Activated CD8-positive, alpha-beta memory T cell treated with anti-CD3 and anti-CD28 coated beads, Interleukin-2, amount 50 U/mL, for 4 hours (primary cell): Measurements from ENCODE around the gene MSANTD1.

Source experiments
- DNase-seq: peaks from one replicate; pipeline ENCODE4 v3.0.0-alpha.2; 2020

The MSANTD1 gene

DNA sequence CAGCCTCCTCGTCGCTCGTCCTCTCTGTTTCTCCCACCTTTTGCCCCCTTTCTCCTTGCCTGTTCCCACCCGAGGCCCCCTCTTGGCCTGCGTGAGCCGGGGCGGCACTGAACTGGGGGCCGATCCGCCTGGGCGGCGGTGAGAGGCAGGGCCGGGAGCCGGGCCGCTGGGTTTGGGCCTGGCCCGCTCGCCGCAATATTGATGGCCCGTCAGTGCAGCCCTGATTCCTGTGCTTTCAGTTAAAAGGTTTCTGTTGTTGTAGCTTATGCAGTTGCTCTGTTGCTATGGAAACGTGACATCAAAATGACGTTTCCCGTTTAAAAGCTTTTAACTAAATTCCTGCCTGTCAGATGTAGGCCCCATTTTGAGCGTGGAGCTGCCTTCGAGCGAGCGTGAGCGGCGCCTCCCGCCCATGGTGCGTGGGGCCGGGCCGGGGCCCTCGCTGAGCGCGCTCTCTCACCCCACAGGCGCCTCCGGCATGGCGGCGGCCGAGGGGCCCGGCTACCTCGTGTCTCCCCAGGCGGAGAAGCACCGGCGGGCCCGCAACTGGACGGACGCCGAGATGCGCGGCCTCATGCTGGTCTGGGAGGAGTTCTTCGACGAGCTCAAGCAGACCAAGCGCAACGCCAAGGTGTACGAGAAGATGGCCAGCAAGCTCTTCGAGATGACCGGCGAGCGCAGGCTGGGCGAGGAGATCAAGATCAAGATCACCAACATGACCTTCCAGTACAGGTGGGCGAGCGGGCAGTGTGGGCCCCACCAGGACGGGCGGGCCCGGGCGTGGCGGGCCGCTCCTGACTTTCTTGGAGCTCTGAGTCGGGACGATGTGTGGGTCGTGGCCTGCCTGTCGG is at the start of gene MSANTD1:
TSS of gene MSANTD1 (plus strand) at position 349 of the 851 bp plus-strand sequence. CDS start at position 413, 64 bp downstream.
- no peak for DNase-seq

- DNase-seq: no peak
These were observed 49.1 kb upstream of the MSANTD1 start for GRCh38 chr4:3199653-3200422.

- DNase-seq: no peak
These were observed 48.4 kb upstream of the MSANTD1 start for GRCh38 chr4:3200423-3201090.

GRCh38 chr4:3201718-3202702 is 46.9 kb upstream of the MSANTD1 start:
- DNase-seq: peak; percentile 53

DNA sequence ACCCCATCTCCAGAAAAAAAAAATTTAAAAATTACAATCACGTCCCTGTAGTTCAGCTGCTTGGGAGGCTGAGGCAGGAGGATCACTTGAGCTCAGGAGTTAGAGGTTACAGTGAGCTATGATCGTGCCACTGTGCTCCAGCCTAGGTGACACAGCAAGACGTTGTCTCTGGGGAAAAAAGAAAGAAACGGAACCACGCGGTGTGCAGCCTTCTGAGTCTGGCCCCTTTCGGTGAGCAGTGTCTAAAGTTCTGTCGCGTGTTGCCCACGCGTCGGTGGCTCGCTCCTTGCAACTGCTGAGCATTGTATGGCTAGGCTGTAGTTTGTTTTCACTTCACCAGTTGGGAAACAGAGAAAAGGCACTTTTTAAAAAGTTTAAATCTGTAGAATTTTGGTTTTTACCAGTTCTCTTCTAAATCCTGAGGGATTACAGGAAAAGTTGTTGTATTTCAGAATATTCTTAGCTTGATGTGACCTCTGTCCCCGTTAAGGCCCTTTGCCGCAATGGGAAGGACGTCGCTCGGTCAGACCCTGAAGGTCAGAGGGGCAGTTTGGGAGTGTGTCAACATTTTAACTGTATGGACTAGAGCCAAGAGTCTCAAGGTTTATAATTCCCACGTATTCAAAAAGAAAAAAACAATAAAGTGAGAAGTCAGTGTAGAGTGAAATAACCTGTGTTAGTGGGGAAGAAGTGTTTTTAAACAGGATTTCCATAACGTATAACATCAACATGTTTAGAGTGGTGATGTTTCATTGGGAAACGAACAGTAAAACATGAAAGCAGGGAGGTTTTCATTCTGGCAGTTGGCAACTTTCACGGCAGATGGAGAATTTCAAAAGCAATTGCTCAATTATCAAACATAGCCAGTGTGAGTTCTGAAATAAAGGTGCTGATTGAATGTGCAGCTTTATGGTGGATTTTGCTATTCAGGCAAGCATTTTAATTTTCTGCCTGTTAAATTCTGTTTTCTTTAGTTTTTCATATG is 45.8 kb upstream of the MSANTD1 start:
- DNase-seq: peak; percentile 39

DNA sequence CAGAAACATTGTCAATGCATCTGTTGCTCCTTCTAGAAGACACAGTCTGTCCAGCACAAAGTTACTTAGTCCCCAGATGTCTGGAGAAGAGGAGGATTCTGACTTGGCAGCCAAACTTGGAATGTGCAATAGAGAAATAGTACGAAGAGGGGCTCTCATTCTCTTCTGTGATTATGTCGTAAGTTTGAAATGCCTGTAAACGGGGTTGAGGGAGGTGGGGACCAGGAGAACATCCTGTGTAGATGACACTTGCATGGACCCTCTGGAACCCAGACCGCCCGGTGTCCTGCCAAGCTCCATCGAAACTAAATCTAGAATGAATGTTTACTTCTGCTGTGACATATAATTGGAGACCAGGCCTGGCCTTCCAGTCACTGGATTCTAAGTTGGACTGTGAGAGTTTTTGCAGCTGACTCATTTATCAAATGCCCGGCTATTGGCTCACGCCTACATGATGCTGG is 45.0 kb upstream of the MSANTD1 start:
- DNase-seq: no peak

- no peak for DNase-seq
These were observed 43.0 kb upstream of the MSANTD1 start for GRCh38 chr4:3205995-3206394.

GRCh38 chr4:3206439-3207100 is 42.4 kb upstream of the MSANTD1 start:
- no peak for DNase-seq

DNA sequence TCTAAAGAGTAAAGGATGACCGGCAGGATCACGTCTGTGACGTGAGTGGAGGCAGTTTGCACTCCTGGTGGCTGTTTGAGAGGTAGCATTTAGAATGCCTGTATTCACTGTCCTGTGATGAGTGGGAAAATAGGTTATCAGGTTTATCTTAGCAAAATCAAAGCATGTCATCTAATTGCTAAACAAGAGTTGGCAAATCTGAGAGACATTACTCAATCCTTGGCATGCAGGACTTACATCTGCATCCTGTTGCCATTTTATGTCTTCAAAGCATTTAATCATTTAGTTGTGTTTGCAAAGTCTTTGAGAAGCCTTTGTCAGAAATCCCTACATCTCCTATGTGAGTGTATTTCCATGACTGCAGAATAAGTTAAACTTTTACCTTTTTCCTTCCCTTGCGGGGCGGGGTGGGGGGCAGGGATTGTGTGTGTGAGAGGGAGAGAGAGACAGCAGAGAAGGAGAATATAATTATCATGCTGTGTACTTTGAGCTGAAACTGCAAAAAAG is 41.4 kb upstream of the MSANTD1 start:
- no peak for DNase-seq

- no peak for DNase-seq
These were observed 40.1 kb upstream of the MSANTD1 start for GRCh38 chr4:3208826-3209225.

DNA sequence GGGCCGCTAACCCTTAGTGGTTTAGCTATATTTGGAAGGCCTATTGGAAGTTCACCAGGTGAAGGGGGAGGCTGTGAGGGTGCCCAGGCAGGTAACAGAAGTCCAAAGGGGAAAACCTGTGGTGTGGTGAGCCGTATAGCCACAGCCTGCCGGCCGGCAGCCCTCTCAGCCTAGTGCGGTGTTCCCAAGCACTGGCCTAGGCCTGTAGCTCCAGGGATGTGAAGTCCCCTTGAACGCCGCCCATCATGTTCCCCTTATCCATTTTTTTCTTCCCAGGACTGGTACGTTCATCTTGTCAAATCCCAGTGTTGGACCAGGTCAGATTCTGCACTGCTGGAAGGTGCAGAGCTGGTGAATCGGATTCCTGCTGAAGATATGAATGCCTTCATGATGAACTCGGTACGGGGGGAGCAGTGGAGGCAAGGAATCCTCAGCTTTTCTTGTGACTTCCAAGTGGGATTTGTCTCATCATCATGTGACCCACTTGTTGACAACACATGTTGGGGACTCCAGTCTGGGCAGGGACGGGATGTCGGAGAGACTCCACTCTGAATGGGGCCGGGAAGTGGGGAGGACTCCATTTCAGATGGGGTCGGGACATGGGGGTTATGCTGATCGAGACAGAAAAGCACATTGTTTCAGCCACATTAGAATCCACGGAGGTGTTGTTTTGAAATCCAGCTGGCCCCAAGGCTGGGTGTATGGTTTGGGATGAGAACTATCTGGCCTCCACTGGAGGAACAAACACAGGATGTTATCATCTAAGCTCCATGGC is 39.2 kb upstream of the MSANTD1 start:
- DNase-seq: no peak

- DNase-seq: no peak
These were observed 38.5 kb upstream of the MSANTD1 start for GRCh38 chr4:3210467-3210866.

DNA sequence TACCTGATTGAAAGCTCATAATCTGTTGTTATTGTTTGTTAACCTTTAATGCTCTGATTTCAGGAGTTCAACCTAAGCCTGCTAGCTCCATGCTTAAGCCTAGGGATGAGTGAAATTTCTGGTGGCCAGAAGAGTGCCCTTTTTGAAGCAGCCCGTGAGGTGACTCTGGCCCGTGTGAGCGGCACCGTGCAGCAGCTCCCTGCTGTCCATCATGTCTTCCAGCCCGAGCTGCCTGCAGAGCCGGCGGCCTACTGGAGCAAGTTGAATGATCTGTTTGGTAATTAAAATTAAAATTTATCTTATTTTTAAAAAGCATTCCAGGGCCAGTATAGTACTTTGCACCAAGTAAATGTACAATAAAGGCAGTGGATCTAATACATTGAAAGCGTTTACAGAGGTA is 37.1 kb upstream of the MSANTD1 start:
- DNase-seq: no peak

- DNase-seq: no peak
These were observed 36.4 kb upstream of the MSANTD1 start for GRCh38 chr4:3212391-3213105.

- no peak for DNase-seq
These were observed 35.9 kb upstream of the MSANTD1 start for GRCh38 chr4:3213106-3213425.

GRCh38 chr4:3213661-3214250 is 35.2 kb upstream of the MSANTD1 start:
- DNase-seq: no peak

DNA sequence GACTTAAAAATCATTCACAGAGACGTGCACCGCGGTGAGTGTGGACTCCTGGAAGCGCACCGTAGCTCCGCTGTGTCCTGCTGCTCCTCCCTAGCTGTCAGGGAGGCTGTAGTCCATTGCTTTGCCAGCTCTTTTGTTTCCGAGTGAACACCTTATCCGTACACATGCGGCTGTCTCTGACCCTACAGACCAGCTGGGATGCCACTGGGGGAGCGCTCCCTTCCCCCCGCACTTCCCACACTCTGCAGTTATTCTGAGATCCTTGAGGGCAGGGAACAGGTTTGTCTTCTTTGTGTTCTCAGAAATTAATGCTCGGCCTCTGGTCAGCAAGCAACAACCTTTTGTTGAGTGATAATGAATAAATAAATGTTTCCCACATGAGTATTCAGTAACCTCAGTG is 33.7 kb upstream of the MSANTD1 start:
- no peak for DNase-seq

- DNase-seq: no peak
These were observed 33.2 kb upstream of the MSANTD1 start for GRCh38 chr4:3215733-3216132.
